Neural cell (in vitro differentiated cells): ENCODE results near the gene UGCG. TPM values are rescaled to one million over a fixed set of nuclear protein-coding genes. Genes with fewer than 3 reads are reported as not detected.

Source experiments
- H2AFZ ChIP-seq: fragments of 200-600, 300-800 bp; sonication (generic), shearing (Covaris generic); 2 replicates; pipeline ENCODE4 v1.6.0; 2014; ENCODE audit warnings: low read depth, mild to moderate bottlenecking, antibody characterized with exemption, low read length, moderate library complexity
- H3F3A ChIP-seq: fragments of 200-600 bp; shearing (Covaris generic); 2 replicates; pipeline ENCODE4 v1.6.1; 2016; ENCODE audit warnings: mild to moderate bottlenecking, moderate library complexity, mixed read lengths, antibody characterized with exemption, low read length; ENCODE audit not compliant: insufficient read depth, poor library complexity, severe bottlenecking
- H3K27ac ChIP-seq: fragments of 200-600, 300-800 bp; sonication (generic), shearing (Covaris generic); 2 replicates; pipeline ENCODE4 v1.5.1; 2014; ENCODE audit warnings: mild to moderate bottlenecking, low read length, moderate library complexity
- H3K27me3 ChIP-seq: fragments of 300-800, 200-600 bp; sonication (generic), shearing (Covaris generic); 2 replicates; pipeline ENCODE4 v1.6.0; 2014; ENCODE audit warnings: mild to moderate bottlenecking, low read depth, low read length, moderate library complexity; ENCODE audit not compliant: insufficient read depth
- H3K36me3 ChIP-seq: fragments of 300-800, 200-600 bp; sonication (generic), shearing (Covaris generic); 2 replicates; pipeline ENCODE4 v1.5.1; 2014; ENCODE audit warnings: mild to moderate bottlenecking, antibody characterized with exemption, low read length, moderate library complexity; ENCODE audit not compliant: insufficient read depth
- H3K4me2 ChIP-seq: fragments of 300-800, 200-600 bp; sonication (generic), shearing (Covaris generic); 2 replicates; pipeline ENCODE4 v1.6.0; 2014; ENCODE audit warnings: mild to moderate bottlenecking, low read length
- H3K4me3 ChIP-seq: fragments of 300-800, 200-600 bp; sonication (generic), shearing (Covaris generic); 2 replicates; pipeline ENCODE4 v1.5.1; 2014; ENCODE audit warnings: mild to moderate bottlenecking, low read length, moderate library complexity
- H3K79me2 ChIP-seq: fragments of 200-600 bp; shearing (Covaris generic); replicated peaks from 2 replicates; pipeline ENCODE4 v1.6.0; 2014; ENCODE audit warnings: mild to moderate bottlenecking, low read length, moderate library complexity; ENCODE audit not compliant: insufficient read depth
- H3K9ac ChIP-seq: fragments of 300-800, 200-600 bp; sonication (generic), shearing (Covaris generic); 2 replicates; pipeline ENCODE4 v1.6.1; 2016; ENCODE audit warnings: mild to moderate bottlenecking, low read length, mixed read lengths
- H3K9me2 ChIP-seq: fragments of 200-600 bp; shearing (Covaris generic); 2 replicates; pipeline ENCODE4 v1.6.1; 2016; ENCODE audit warnings: mild to moderate bottlenecking, low read length, mixed read lengths; ENCODE audit not compliant: insufficient read depth
- H3K9me3 ChIP-seq: fragments of 200-600, 300-800 bp; sonication (generic), shearing (Covaris generic); 2 replicates; pipeline ENCODE4 v1.6.1; 2016; ENCODE audit warnings: mild to moderate bottlenecking, mixed run types, low read length, moderate library complexity, mixed read lengths
- H4K20me1 ChIP-seq: fragments of 200-600 bp; shearing (Covaris generic); 2 replicates; pipeline ENCODE4 v1.6.1; 2016; ENCODE audit warnings: mild to moderate bottlenecking, mixed run types; ENCODE audit not compliant: insufficient read depth
- CTCF ChIP-seq: fragments of 450-650 bp; IDR thresholded peaks from 2 replicates; pipeline ENCODE4 v1.5.1; 2014; ENCODE audit warnings: antibody characterized with exemption, mild to moderate bottlenecking, moderate library complexity; ENCODE audit not compliant: poor library complexity, severe bottlenecking
- EP300 ChIP-seq: fragments of 450-650 bp; conservative IDR thresholded peaks from 2 replicates; pipeline ENCODE4 v1.6.1; 2014; ENCODE audit warnings: antibody characterized with exemption, mild to moderate bottlenecking, moderate library complexity; ENCODE audit not compliant: poor library complexity, severe bottlenecking
- EZH2 ChIP-seq: fragments of 200-600, 300-800 bp; shearing (Covaris generic), sonication (generic); IDR thresholded peaks from 2 replicates; pipeline ENCODE4 v1.6.1; 2014; ENCODE audit warnings: antibody characterized with exemption, low read length, borderline replicate concordance, mild to moderate bottlenecking; ENCODE audit not compliant: insufficient read depth, poor library complexity, severe bottlenecking
- MXI1 ChIP-seq: fragments of 450-650 bp; conservative IDR thresholded peaks from 2 replicates; pipeline ENCODE4 v1.6.1; 2014; ENCODE audit warnings: antibody characterized with exemption, mild to moderate bottlenecking; ENCODE audit not compliant: poor library complexity, severe bottlenecking
- POLR2AphosphoS5 ChIP-seq: IDR thresholded peaks from 2 replicates; pipeline ENCODE4 v1.6.1; 2012
- RAD21 ChIP-seq: fragments of 450-650 bp; conservative IDR thresholded peaks from 2 replicates; pipeline ENCODE4 v1.6.1; 2014; ENCODE audit warnings: antibody characterized with exemption, mild to moderate bottlenecking, moderate library complexity
- REST ChIP-seq: IDR thresholded peaks from 2 replicates; pipeline ENCODE4 v1.6.1; 2012; ENCODE audit warnings: borderline replicate concordance
- SMC3 ChIP-seq: fragments of 450-650 bp; conservative IDR thresholded peaks from 2 replicates; pipeline ENCODE4 v1.6.1; 2014; ENCODE audit warnings: antibody characterized with exemption, mild to moderate bottlenecking, moderate library complexity; ENCODE audit not compliant: poor library complexity
- TAF1 ChIP-seq: IDR thresholded peaks from 2 replicates; pipeline ENCODE4 v1.6.1; 2012; ENCODE audit warnings: low read depth
- polyA plus RNA-seq: library from polyadenylated mRNA; depleted of rRNA; stranded (reverse); fragments of >200 nt; gene quantifications from 2 replicates; pipeline ENCODE4 v1.2.3, GENCODE V29; 2014

The UGCG gene
- polyA plus RNA-seq, 1 donor from 2014 or later, result 93.6 TPM

- no peak overlapping the region for H3K27ac ChIP-seq
- H3K36me3 ChIP-seq, result peaks cover 9% of the 10 kb centered on the region
- no peaks in the 10 kb centered on the region for H3K79me2 ChIP-seq
- H3K9me3 ChIP-seq, result no peaks in the 10 kb centered on the region
- no peak overlapping the region for H3K4me2 ChIP-seq
- H2AFZ ChIP-seq, result no peak overlapping the region
- TF ChIP-seq RAD21, result no peak
- TF ChIP-seq TAF1, result no peak
- TF ChIP-seq REST, result no peak
- TF ChIP-seq EP300, result no peak
- no peak for TF ChIP-seq SMC3
- TF ChIP-seq CTCF, result no peak
- no peak for TF ChIP-seq POLR2AphosphoS5
- TF ChIP-seq MXI1, result no peak
- TF ChIP-seq EZH2, result no peak
- no peaks in the 10 kb centered on the region for H3K9me2 ChIP-seq
- H3F3A ChIP-seq, result no peaks in the 10 kb centered on the region
- H4K20me1 ChIP-seq, result no peaks in the 10 kb centered on the region
- no peak overlapping the region for H3K9ac ChIP-seq
- H3K27me3 ChIP-seq, result no peaks in the 10 kb centered on the region
- H3K4me3 ChIP-seq, result no peak overlapping the region
Observed at GRCh38 chr9:111937301-111937700, 40.7 kb downstream of the UGCG start.

- no peaks in the 10 kb centered on the region for H3K9me3 ChIP-seq
- H3K79me2 ChIP-seq, result no peaks in the 10 kb centered on the region
- no peaks in the 10 kb centered on the region for H4K20me1 ChIP-seq
- TF ChIP-seq RAD21 (no peak), EP300 (no peak), SMC3 (no peak), EZH2 (no peak), REST (no peak), POLR2AphosphoS5 (no peak), TAF1 (no peak)
- H3K4me3 ChIP-seq, result no peak overlapping the region
- H3K9ac ChIP-seq, result no peak overlapping the region
- H3K27me3 ChIP-seq, result no peaks in the 10 kb centered on the region
- no peak overlapping the region for H2AFZ ChIP-seq
- H3K36me3 ChIP-seq, result peaks cover 9% of the 10 kb centered on the region
- H3F3A ChIP-seq, result no peaks in the 10 kb centered on the region
- no peak overlapping the region for H3K27ac ChIP-seq
- H3K9me2 ChIP-seq, result no peaks in the 10 kb centered on the region
- no peak overlapping the region for H3K4me2 ChIP-seq
Observed at GRCh38 chr9:111937781-111938426, 41.3 kb downstream of the UGCG start.
